ENCODE data around the gene PRR29. TPM values are rescaled to one million over a fixed set of nuclear protein-coding genes. Genes with fewer than 3 reads are reported as not detected.
A peak's percentile ranks its signal among the peaks of the same experiment; 100 is the strongest.
"Not testable (repeated sequence)": the region's sequence is repeated elsewhere in the genome, so short reads cannot be mapped to it uniquely, and the experiment has no call there.

The PRR29 gene
- total RNA-seq, 4 donors from 2014 or later: 0.29 to 2.8 (median 1.5) TPM; not detected in 1

GRCh38 chr17:63975541-63976092, 22.5 kb upstream of the PRR29 start:
- H3K4me3 ChIP-seq: no peak overlapping the region
- H3K27ac ChIP-seq: no peak overlapping the region
- DNase-seq: no peak
- H3K9me3 ChIP-seq: no peaks in the 10 kb centered on the region
- no peaks in the 10 kb centered on the region for H3K4me1 ChIP-seq
- H3K27me3 ChIP-seq: no peaks in the 10 kb centered on the region
- intact Hi-C loops (cut with DNase I; ENCODE audit: low total_unique reads): no loop called here
- TF ChIP-seq POLR2A (IDR thresholded peaks at IDR 0.05) (no peak), CTCF (IDR thresholded peaks at IDR 0.05) (no peak)
- no peaks in the 10 kb centered on the region for H3K36me3 ChIP-seq

GRCh38 chr17:63976702-63977101, 21.4 kb upstream of the PRR29 start:
- no peak overlapping the region for H3K27ac ChIP-seq
- no peaks in the 10 kb centered on the region for H3K36me3 ChIP-seq
- intact Hi-C loops (cut with DNase I; ENCODE audit: low total_unique reads): no loop called here
- H3K27me3 ChIP-seq: no peaks in the 10 kb centered on the region
- H3K9me3 ChIP-seq: no peaks in the 10 kb centered on the region
- H3K4me3 ChIP-seq: no peak overlapping the region
- no peaks in the 10 kb centered on the region for H3K4me1 ChIP-seq
- no peak for DNase-seq
- no peak for TF ChIP-seq CTCF (IDR thresholded peaks at IDR 0.05)
- TF ChIP-seq POLR2A (IDR thresholded peaks at IDR 0.05): no peak

DNA sequence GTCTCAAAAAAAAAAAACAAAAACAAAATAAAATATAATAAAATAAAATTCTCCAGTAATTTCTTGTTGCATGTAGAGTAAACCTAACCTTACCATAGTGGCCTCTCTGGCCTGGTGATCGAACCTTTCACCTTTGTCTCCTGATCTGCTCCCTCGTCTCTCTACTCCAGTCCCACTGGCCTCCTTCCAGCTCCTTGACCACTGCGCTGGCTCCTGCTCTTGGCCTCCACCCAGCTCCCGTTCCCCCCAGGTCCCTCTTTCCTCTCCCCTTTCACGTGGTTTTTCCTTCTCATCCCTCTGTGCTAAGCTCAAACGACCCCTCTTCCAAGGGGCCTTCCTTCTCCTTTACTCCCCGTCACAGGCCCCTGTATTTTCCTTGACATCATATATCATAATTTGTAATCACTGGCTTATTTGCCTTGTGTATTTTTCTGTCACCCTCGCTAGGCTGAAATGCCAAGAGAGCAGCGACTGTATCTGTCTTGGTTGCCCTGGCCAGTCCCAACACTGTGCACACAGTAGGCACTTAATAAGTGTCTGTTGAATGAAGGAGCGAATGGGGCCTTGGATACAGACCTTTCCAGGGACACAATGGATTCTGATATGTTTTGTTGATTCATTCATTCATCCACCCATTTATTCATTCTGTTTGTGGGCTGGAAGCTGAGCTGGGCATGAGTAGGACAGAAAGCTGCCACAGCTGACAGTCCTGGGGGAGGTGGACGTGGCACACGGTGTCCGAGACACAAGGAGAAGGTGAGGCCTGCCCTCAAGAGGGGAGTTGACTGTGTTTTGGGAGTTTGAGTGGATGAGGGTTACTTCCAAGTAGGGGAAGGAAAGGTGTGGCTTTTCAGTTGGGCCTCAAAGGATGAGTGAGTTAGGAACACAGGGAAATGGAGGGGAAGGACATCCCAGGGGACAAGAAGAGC, 19.6 kb upstream of the PRR29 start:
- no peak for TF ChIP-seq CTCF (IDR thresholded peaks at IDR 0.05)
- TF ChIP-seq POLR2A (IDR thresholded peaks at IDR 0.05): no peak

GRCh38 chr17:63982641-63983040, 15.5 kb upstream of the PRR29 start:
- H3K36me3 ChIP-seq; H3K9me3 ChIP-seq; intact Hi-C loops (cut with DNase I; ENCODE audit: low total_unique reads); H3K4me1 ChIP-seq; DNase-seq; H3K4me3 ChIP-seq; H3K27me3 ChIP-seq: not testable (repeated sequence)
- peak overlapping the region in 1 of 2 donors; percentile 1 for H3K27ac ChIP-seq

More for the DNA sequence above, 19.6 kb upstream of the PRR29 start:
- H3K9me3 ChIP-seq: no peaks in the 10 kb centered on the region
- intact Hi-C loops (cut with DNase I; ENCODE audit: low total_unique reads): no loop called here
- no peak overlapping the region for H3K27ac ChIP-seq
- H3K27me3 ChIP-seq: no peaks in the 10 kb centered on the region
- no peaks in the 10 kb centered on the region for H3K4me1 ChIP-seq
- DNase-seq: no peak
- no peak overlapping the region for H3K4me3 ChIP-seq
- H3K36me3 ChIP-seq: no peaks in the 10 kb centered on the region

- TF ChIP-seq POLR2A (IDR thresholded peaks at IDR 0.05) (no peak), CTCF (IDR thresholded peaks at IDR 0.05) (no peak)
Measured at GRCh38 chr17:63983320-63983719, 14.8 kb upstream of the PRR29 start.

More at GRCh38 chr17:63983320-63983719, 14.8 kb upstream of the PRR29 start:
- peak overlapping the region; percentile 1 to 3 for H3K27ac ChIP-seq
- no peaks in the 10 kb centered on the region for H3K9me3 ChIP-seq
- H3K36me3 ChIP-seq: no peaks in the 10 kb centered on the region
- no peak for DNase-seq
- intact Hi-C loops (cut with DNase I; ENCODE audit: low total_unique reads): no loop called here
- H3K4me1 ChIP-seq: no peaks in the 10 kb centered on the region
- H3K27me3 ChIP-seq: no peaks in the 10 kb centered on the region
- H3K4me3 ChIP-seq: no peak overlapping the region
